PC-3 (cell line): ENCODE results near the gene ENDOG.

Experiments
- CTCF ChIP-seq: fragments of 300-600 bp; sonication (generic); conservative IDR thresholded peaks from 2 replicates; pipeline ENCODE4 v1.5.1; 2017; ENCODE audit warnings: antibody characterized with exemption, low read depth, mild to moderate bottlenecking, low read length
- EZH2 ChIP-seq: fragments of 300-600 bp; sonication (generic); IDR thresholded peaks from one replicate; pipeline ENCODE4 v1.6.1; 2017; ENCODE audit warnings: antibody characterized with exemption, mild to moderate bottlenecking, low read length; ENCODE audit not compliant: unreplicated experiment

- TF ChIP-seq CTCF (no peak), EZH2 (no peak)
Observed at GRCh38 chr9:128768606-128769005, 49.7 kb upstream of the ENDOG start.
